K562 (cell line): ENCODE data around the gene SLC6A9. TPM values are rescaled to one million over a fixed set of nuclear protein-coding genes. Genes with fewer than 3 reads are reported as not detected.

Source experiments
- ATAC-seq: fragments of 200-7000 bp; cut with Tn5 transposase; 3 replicates; pipeline ENCODE4 v1.9.1; 2020; ENCODE audit warnings: moderate library complexity
- BruUV-seq: library from RNA; stranded (reverse); fragments of 400-500 nt; replicated peaks from 2 replicates; lab custom pipeline; 2021; lab: Mats Ljungman, UMichigan
- CTCF ChIA-PET: fragments of 300-600 bp; formaldehyde crosslinking; extraction: SDS; loops from one replicate; lab custom pipeline; 2021; ENCODE audit warnings: low intra/inter-chr PET ratio; lab: Yijun Ruan, JAX
- POLR2A ChIA-PET: fragments of 300-600, 350-650 bp; sonication (Branson Sonifier 250); formaldehyde crosslinking; extraction: SDS; loops from one replicate; lab custom pipeline; 2021; ENCODE audit warnings: antibody characterized with exemption, inconsistent platforms; lab: Yijun Ruan, JAX
- DNase-seq, 4 experiments: peaks; one replicate each; pipeline versions ENCODE4 v3.0.0 to v3.0.0-alpha.2; 2011 to 2018; ENCODE audit warnings: low spot score in 3 of 4, mixed read lengths in 3 of 4; ENCODE audit errors: extremely low read depth in 1 of 4
- FAIRE-seq: peaks from 2 replicates; lab custom pipeline; 2011; peaks lifted over from hg19 to GRCh38; lab: Jason Lieb, UNC
- H2AFZ ChIP-seq: 2 replicates; pipeline ENCODE4 v1.6.0; 2011; ENCODE audit warnings: low read depth, low read length, control low read depth, inconsistent platforms
- H3K27ac ChIP-seq: fragments of 200-600 bp; 3 replicates; pipeline ENCODE4 v1.8.0; 2011; ENCODE audit warnings: low read depth, mild to moderate bottlenecking, control low read depth, inconsistent platforms, low read length, moderate library complexity, mixed read lengths; ENCODE audit errors: extremely low read depth
- H3K27me3 ChIP-seq, 2 experiments: fragments of 300-600 bp in 1 of 2; 2 replicates in 1 of 2; 3 replicates in 1 of 2; pipeline versions ENCODE4 v1.6.0 to v1.8.0; 2011; ENCODE audit warnings: inconsistent platforms in 2 of 2, low read length in 2 of 2, mild to moderate bottlenecking in 1 of 2, mixed read lengths in 1 of 2, moderate library complexity in 1 of 2; ENCODE audit not compliant: control insufficient read depth in 2 of 2, insufficient read depth in 2 of 2
- H3K36me3 ChIP-seq: fragments of 300-600 bp; 3 replicates; pipeline ENCODE4 v1.8.0; 2011; ENCODE audit warnings: mild to moderate bottlenecking, low read length, inconsistent platforms; ENCODE audit not compliant: control insufficient read depth, insufficient read depth
- H3K4me1 ChIP-seq, 2 experiments: fragments of 200-600 bp in 1 of 2; replicated peaks in 1 of 2; 2 replicates in 1 of 2; 3 replicates in 1 of 2; pipeline versions ENCODE4 v1.5.1 to v1.8.0; 2011; ENCODE audit warnings: inconsistent platforms in 2 of 2, low read length in 2 of 2, mild to moderate bottlenecking in 1 of 2, mixed read lengths in 1 of 2, moderate library complexity in 1 of 2; ENCODE audit not compliant: control insufficient read depth in 2 of 2, insufficient read depth in 2 of 2
- H3K4me2 ChIP-seq: 2 replicates; pipeline ENCODE4 v1.6.1; 2011; ENCODE audit warnings: low read length, control low read depth, inconsistent platforms, mixed read lengths; ENCODE audit not compliant: insufficient read depth
- H3K4me3 ChIP-seq: fragments of 200-600 bp; sonication (generic), shearing (Covaris generic); 2 replicates; pipeline ENCODE4 v1.5.1; 2016; ENCODE audit warnings: control low read depth, inconsistent platforms
- H3K79me2 ChIP-seq: fragments of 200-600 bp; 3 replicates; pipeline ENCODE4 v1.8.0; 2011; ENCODE audit warnings: low read length, inconsistent platforms; ENCODE audit not compliant: control insufficient read depth, insufficient read depth
- H3K9ac ChIP-seq, 2 experiments: 2 replicates each; pipeline versions ENCODE4 v1.6.0 to v1.6.1; 2011; ENCODE audit warnings: low read depth in 2 of 2, low read length in 2 of 2, control low read depth in 1 of 2, inconsistent platforms in 1 of 2, mild to moderate bottlenecking in 1 of 2, mixed read lengths in 1 of 2; ENCODE audit not compliant: insufficient read depth in 1 of 2
- H3K9me1 ChIP-seq: one replicate; pipeline ENCODE4 v1.6.0; 2011; ENCODE audit warnings: inconsistent platforms, mild to moderate bottlenecking, low read length, moderate library complexity; ENCODE audit not compliant: control insufficient read depth, insufficient read depth
- H3K9me3 ChIP-seq: replicated peaks from 2 replicates; pipeline ENCODE4 v1.5.1; 2011; ENCODE audit warnings: low read depth, low read length, inconsistent platforms; ENCODE audit not compliant: control insufficient read depth, insufficient read depth
- H4K20me1 ChIP-seq: replicated peaks from 2 replicates; pipeline ENCODE4 v1.6.1; 2011; ENCODE audit warnings: low read length, inconsistent platforms, mixed read lengths; ENCODE audit not compliant: control insufficient read depth, insufficient read depth
- CEBPB ChIP-seq: fragments of 450-650 bp; IDR thresholded peaks from 2 replicates; pipeline ENCODE4 v1.6.1; 2016; ENCODE audit warnings: missing genetic modification characterization, missing compliant biosample characterization
- CREB3L1 ChIP-seq: fragments of 450-650 bp; IDR thresholded peaks from 2 replicates; pipeline ENCODE4 v1.6.1; 2014; ENCODE audit warnings: low read depth, mild to moderate bottlenecking, moderate library complexity, borderline replicate concordance
- FOSL1 ChIP-seq: fragments of 200-800 bp; sonication (Bioruptor generic); conservative IDR thresholded peaks from 2 replicates; pipeline ENCODE4 v1.6.1; 2016; ENCODE audit warnings: missing genetic modification characterization, missing compliant biosample characterization
- POLR3A ChIP-seq: IDR thresholded peaks from 2 replicates; pipeline ENCODE4 v1.6.1; 2011; ENCODE audit warnings: borderline replicate concordance, mild to moderate bottlenecking, moderate library complexity; ENCODE audit not compliant: insufficient read length, insufficient read depth; ENCODE audit errors: extremely low read depth
- RBM39 ChIP-seq: fragments of 200-400 bp; formaldehyde crosslinking; optimal IDR thresholded peaks from 2 replicates; pipeline ENCODE3; 2018; ENCODE audit warnings: low read depth, low read length
- SNRNP70 ChIP-seq: fragments of 200-400 bp; formaldehyde crosslinking; optimal IDR thresholded peaks from 2 replicates; pipeline ENCODE3; 2017; ENCODE audit warnings: low read depth, low read length
- TCF15 ChIP-seq: fragments of 250-450 bp; sonication (Bioruptor Pico); IDR thresholded peaks from 2 replicates; pipeline ENCODE4 v1.8.0; 2022; ENCODE audit warnings: moderate library complexity, mild to moderate bottlenecking, inconsistent platforms
- TEAD1 ChIP-seq, 2 experiments: fragments of 450-650 bp in 1 of 2; sonication (generic) in 1 of 2; formaldehyde crosslinking; IDR thresholded peaks; 2 replicates each; pipeline versions ENCODE4 v1.4.0 to v1.8.0; 2020 to 2022; ENCODE audit warnings: mild to moderate bottlenecking in 2 of 2, missing genetic modification reagents in 1 of 2
- ZNF699 ChIP-seq: fragments of 250-450 bp; sonication (Bioruptor Pico); IDR thresholded peaks from 2 replicates; pipeline ENCODE4 v1.8.0; 2021; ENCODE audit warnings: mild to moderate bottlenecking, moderate library complexity; ENCODE audit not compliant: insufficient replicate concordance
- WGBS: fragments of 100-300 bp; shearing (Covaris generic); methylation state at CpG from one replicate; pipeline ENCODE4 v1.1.6; 2016; ENCODE audit warnings: low coverage, mixed read lengths; ENCODE audit not compliant: insufficient coverage; ENCODE audit errors: missing lambda C conversion rate; 5-methylcytosine and 5-hydroxymethylcytosine counted together
- in situ Hi-C: fragments of 300-500 bp; cut with MboI; formaldehyde crosslinking; loops from 4 replicates; pipeline ENCODE4 v1.15.0; 2018; ENCODE audit warnings: inconsistent platforms, mixed read lengths
- intact Hi-C: fragments of 100-400 bp; cut with micrococcal nuclease; formaldehyde crosslinking; loops from 2 replicates; pipeline ENCODE4 v1.14.2; 2022
- polyA plus RNA-seq, 8 experiments: library from polyadenylated mRNA; depleted of rRNA in 4 of 8; stranded (reverse) in 5 of 8; unstranded in 3 of 8; fragments of >200 nt; fragmentation: Nextera tagmentation in 2 of 8; fragmentation: Illumina TruSeq in 1 of 8; extraction: Ambion mirVana in 2 of 8; extraction: Trizol in 1 of 8; gene quantifications; 2 replicates each; pipeline versions ENCODE4 v1.2.1 to v1.2.3, GENCODE V29; 2011 to 2014; ENCODE audit warnings: inconsistent platforms in 1 of 8, missing spikeins in 1 of 8
- total RNA-seq, 7 experiments: library from RNA; depleted of rRNA in 6 of 7; stranded (reverse); fragments of >200 nt in 6 of 7; fragmentation: Illumina TruSeq in 2 of 7; extraction: Trizol in 2 of 7; gene quantifications; 2 replicates each; pipeline versions ENCODE4 v1.2.1 to v1.2.3, GENCODE V29; 2011 to 2021; ENCODE audit warnings: low replicate concordance in 1 of 7

SLC6A9 gene
- total and polyA plus RNA-seq, 9 of the 15 experiments (the other 6 are each of a cell fraction or from before 2014, with no cell fraction given) = 0.17 to 18.7 (median 2.9) TPM

GRCh38 chr1:43963890-43964289 lies 67.4 kb downstream of the SLC6A9 start:
- ChIA-PET POLR2A (interaction anchor here (1.2 kb wide), 1 partner anchor 9 kb away, joined by 4 read pairs; no protein-coding TSS in a partner anchor), CTCF (no interaction called here)
- H2AFZ ChIP-seq = no peak overlapping the region
- TF ChIP-seq CREB3L1 (no peak), ZNF699 (no peak)
- no peak overlapping the region for H3K9ac ChIP-seq
- no peak overlapping the region for H3K4me3 ChIP-seq
- H3K9me1 ChIP-seq = no peaks in the 10 kb centered on the region
- ATAC-seq (no peak), FAIRE-seq (no peak), DNase-seq (no peak)
- in situ Hi-C loops = no loop called here
- H4K20me1 ChIP-seq = 0 out of 2 replicates have a peak, but pooled peaks cover 3% of the 10 kb centered on the region
- H3K9me3 ChIP-seq = no peaks in the 10 kb centered on the region
- H3K27me3 ChIP-seq = no peaks in the 10 kb centered on the region
- no peak overlapping the region for H3K27ac ChIP-seq
- H3K4me2 ChIP-seq = no peak overlapping the region
- peaks cover under 1 to 3% of the 10 kb centered on the region in 2 experiments; a peak in 2 of 5 replicates for H3K4me1 ChIP-seq
- H3K36me3 ChIP-seq = peaks cover 55% of the 10 kb centered on the region
- no peaks in the 10 kb centered on the region for H3K79me2 ChIP-seq
- intact Hi-C loops = no loop called here
- BruUV-seq = no TSS peak
- 70% methylated on average over 5 of the region's 5 CpGs for WGBS

- DNase-seq (no peak), ATAC-seq (no peak), FAIRE-seq (no peak)
- Histone ChIP-seq H3K9me3 (no peaks in the 10 kb centered on the region), H2AFZ (no peak overlapping the region), H3K27me3 (no peaks in the 10 kb centered on the region), H3K79me2 (no peaks in the 10 kb centered on the region), H3K9ac (no peak overlapping the region), H3K36me3 (peaks cover 59% of the 10 kb centered on the region), H3K4me3 (no peak overlapping the region), H3K27ac (no peak overlapping the region), H3K9me1 (no peaks in the 10 kb centered on the region), H3K4me2 (no peak overlapping the region), H3K4me1 (peaks cover 9 to 11% of the 10 kb centered on the region in 2 experiments; a peak in 4 of 5 replicates), H4K20me1 (peaks cover 9% of the 10 kb centered on the region; the same call in 1 of the 2 replicates)
- CTCF ChIA-PET = no interaction called here
- peak; percentile 29; the same call in 1 of the 2 replicates for TF ChIP-seq CEBPB
- no peak for TF ChIP-seq POLR3A
- no peak for TF ChIP-seq TCF15 (CRISPR knock-in tag)
- no peak for TF ChIP-seq SNRNP70
- TF ChIP-seq TEAD1 (CRISPR knock-in tag; IDR thresholded peaks at IDR 0.05) = no peak
- no peak for TF ChIP-seq FOSL1 (tag)
- no peak for TF ChIP-seq RBM39
- in situ Hi-C loops (no loop called here), intact Hi-C loops (no loop called here)
- 76% methylated on average over 3 of the region's 3 CpGs for WGBS
- BruUV-seq = no TSS peak
- POLR2A ChIA-PET = interaction anchor here (0.9 to 1.4 kb wide), 2 partner anchors 14 to 77 kb away, joined by 3 to 4 read pairs; no protein-coding TSS in a partner anchor
These were observed 68.3 kb downstream of the SLC6A9 start for GRCh38 chr1:43963006-43963405.
